DMS114 treated with DMSO at 0.1 percent for 48 hours (cell line): ENCODE measurements around the gene C1orf35.

Source experiments
- DNase-seq: peaks from one replicate; lab custom pipeline; 2025; ENCODE audit not compliant: unreplicated experiment; lab: John Stamatoyannopoulos, UW

Gene C1orf35

DNA sequence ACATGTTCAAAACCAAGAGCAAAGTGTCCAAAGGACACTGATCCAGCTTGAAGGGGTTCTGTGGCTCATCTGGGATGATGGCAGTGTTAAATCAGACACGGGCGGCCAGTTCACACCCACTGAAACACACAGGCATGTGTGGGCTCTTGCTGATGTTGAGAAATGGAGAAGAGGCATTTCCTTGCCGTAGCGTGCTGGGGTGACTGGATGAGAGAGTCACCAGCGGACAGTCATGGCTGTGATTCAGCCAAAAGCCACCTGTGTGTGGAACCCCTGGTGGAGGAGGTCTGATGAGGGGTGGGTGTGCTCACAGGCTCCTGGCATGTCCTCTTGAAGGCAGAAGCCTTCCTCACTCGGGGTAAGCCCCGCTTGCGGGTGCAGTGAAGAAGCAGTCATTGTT lies 7.2 kb downstream of the C1orf35 start:
- no peak for DNase-seq

DNA sequence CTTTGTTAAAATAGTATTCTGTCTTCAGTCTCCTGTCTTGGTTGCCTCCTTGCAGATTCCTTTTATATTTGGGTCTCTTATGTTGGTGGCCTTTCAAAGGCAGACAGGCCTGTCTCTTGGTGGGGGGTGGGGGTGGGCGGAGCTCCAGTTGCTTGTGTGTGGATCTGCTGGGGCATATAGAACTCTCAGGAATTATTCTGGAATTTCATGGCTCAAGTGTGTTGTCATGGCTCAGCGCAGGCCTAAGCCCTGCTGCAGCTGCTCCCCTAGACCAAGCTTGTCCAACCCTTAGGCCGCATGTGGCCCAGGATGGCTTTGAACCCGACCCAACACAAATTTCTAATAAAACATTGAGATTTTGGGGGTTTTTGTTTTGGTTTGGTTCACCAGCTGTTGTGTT lies 8.0 kb downstream of the C1orf35 start:
- DNase-seq, result no peak

DNA sequence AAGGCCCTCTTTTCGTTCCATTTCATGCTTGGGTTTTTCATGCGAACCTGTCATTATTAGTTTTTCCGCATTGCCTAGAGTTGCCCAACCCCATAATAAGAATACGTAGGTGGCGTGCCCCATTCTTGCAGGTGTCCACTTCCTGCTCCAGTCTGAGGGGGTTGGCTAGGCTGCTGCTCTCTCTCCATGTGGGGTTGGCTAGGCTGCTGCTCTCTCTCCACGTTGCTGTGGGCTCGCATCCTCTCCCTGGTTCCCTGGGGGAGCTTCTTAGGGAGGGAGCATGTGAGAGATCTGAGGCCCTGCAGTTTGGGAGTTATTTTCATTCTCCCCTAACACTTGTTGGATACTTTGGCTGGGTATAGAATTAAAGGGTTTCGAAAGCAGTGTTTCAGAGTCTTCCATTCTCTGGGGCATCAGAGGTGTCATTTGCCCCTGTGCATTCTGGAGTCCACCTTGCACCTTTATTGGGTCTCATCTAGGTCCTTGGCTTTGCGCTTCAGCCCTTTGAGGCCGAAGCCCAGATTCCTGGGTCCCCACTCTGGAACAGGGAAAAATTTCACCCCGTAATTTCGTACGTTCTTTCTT lies 8.6 kb downstream of the C1orf35 start:
- no peak for DNase-seq

DNA sequence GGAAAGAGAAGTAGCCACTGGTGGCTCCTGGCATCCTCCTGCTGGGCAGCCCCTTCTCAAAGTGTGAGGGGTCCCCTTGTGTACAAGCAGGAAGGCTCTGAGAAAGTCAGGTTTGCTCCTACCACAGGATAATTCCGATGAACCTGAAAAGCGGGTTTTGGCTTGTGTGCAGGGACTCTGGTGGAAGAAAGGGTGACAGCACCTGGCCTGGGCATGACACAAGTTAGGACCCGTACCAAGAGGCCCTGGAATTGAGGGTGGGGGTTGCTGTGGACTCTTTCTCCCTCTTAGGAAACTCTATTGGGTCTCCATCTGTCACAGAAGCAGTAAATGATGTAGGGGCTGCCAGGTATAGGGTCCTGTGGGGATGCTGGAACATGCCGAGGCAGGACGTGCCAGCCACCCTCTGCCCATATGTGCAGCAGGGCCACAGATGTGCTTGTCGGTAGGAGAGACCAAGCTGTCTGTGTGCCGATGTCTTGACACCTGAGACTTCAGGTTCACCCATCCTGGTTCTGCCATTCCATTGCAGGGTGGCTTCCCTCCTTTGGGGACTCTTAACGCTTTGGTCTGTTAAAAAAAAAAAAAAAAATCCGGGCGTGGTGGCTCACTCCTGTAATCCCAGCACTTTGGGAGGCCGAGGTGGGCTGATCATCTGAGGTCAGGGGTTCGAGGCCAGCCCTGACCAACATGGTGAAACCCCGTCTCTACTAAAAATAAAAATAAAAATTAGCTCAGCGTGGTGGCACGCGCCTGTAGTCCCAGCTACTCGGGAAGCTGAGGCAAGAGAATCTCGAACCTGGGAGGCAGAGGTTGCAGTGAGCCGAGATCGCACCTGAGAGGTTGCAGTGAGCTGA lies 9.8 kb downstream of the C1orf35 start:
- no peak for DNase-seq

DNA sequence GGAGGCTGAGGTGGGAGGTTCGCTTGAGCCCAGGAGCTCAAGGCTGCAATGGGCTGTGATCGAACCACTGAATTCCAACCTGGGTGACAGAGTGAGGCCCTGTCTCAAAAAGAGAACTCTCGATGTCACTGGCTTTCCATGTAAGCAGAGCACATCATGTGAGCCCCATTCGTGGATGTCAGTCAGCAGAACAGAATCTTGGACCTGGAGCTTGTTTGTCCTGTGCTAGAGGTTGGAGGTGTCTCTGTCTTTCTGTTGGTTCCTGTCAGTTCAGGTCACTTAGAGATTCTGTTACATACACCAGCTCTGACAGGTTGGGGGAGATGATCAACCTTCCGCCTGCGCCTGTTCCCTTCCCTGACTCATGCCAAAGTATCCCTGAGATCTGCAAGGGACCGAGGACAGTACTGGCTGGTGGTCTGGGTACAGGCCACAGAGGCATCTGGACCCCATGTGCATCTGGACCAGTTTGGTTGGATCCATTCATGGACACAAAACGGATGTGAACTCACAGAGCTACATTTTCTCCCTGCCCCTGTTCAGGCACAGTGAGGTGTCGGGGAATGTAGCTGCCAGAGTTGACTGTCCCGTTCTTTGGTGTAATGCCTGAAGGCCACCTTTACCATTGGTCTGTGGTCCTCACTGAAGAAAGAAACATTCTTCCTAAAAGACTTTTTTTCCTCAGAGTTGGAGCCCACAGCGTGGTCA lies 10.6 kb downstream of the C1orf35 start:
- no peak for DNase-seq

DNA sequence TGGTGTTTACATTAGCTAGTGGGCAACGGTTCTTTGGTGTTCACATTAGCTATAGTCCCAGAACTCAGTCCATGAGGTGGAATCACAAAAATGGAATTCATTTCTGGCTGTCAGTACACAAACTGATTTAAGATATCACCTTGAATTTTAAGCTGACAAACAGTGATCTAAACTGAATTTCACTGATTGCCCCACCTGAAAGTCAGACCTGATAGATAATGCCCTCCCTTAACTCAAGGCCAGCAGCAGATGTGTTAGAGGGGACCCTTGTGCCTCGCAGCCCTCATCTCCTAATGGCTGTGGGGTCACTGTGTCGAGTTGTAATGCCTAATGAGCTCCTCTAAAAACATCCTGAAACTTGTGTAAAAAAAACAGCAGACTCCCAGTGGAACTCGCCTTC lies 12.0 kb downstream of the C1orf35 start:
- no peak for DNase-seq

DNA sequence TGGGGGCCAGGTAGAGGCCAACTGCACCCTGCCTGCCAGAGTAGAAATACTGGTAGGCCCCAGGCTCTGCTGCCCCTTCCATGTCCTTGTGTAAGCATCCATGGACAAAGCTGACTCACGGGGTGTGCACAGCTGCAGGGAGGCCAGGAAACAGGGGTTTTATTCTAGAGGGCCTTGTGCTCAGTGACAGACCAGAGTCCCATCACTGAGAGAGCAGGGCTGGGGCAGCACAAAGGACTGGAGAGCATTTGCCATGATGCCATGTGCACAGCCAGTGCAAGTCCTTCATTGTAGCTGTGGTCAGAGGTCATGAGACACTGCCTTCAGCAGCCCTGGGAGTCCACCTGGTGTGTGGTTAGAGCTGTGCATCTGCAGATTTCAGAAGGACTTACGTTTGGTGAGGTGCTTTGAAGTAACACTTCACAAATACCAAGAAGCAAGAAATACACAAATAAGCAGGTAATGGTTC lies 12.5 kb downstream of the C1orf35 start:
- no peak for DNase-seq

DNA sequence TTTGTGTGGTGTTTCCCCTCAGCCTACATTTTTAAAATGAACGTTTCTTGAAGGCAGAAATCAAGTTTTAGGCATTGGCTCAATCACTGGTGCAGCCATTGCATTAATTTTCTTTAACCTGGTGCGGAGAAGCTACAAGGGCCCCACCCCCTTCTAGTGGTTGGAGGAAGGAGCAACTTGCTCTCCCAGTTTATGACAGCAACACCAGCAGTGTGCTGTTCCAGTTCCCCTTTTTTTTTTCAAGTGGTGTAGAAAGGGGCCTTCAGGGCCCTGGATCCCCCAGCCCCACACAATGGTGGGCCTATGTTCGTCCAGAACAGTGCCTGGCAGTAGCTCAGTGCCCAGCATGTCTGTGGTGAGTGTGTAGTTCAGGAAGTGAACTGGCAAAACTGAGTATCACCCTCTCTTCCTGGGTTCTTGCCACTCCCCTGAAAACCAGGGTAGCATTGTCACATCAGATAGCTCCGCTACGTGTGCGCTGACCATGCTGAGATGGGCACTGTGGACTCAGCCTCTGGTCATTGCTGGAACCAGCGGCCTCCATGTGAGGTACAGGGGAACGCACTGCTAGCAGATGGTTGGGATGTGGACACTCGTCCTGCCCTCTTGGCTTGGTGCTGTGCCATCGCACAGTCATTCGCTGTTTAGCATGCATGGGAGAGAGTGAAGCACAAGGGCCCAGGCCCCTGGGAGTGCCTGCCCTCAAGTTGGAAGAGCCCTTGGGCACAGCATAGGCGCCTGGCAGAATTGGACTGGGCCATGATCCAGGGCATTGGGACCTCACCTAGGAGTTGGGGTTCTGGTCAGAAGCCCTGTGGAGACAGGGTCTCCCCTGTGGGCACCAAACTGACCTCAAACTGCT lies 13.4 kb downstream of the C1orf35 start:
- no peak for DNase-seq

DNA sequence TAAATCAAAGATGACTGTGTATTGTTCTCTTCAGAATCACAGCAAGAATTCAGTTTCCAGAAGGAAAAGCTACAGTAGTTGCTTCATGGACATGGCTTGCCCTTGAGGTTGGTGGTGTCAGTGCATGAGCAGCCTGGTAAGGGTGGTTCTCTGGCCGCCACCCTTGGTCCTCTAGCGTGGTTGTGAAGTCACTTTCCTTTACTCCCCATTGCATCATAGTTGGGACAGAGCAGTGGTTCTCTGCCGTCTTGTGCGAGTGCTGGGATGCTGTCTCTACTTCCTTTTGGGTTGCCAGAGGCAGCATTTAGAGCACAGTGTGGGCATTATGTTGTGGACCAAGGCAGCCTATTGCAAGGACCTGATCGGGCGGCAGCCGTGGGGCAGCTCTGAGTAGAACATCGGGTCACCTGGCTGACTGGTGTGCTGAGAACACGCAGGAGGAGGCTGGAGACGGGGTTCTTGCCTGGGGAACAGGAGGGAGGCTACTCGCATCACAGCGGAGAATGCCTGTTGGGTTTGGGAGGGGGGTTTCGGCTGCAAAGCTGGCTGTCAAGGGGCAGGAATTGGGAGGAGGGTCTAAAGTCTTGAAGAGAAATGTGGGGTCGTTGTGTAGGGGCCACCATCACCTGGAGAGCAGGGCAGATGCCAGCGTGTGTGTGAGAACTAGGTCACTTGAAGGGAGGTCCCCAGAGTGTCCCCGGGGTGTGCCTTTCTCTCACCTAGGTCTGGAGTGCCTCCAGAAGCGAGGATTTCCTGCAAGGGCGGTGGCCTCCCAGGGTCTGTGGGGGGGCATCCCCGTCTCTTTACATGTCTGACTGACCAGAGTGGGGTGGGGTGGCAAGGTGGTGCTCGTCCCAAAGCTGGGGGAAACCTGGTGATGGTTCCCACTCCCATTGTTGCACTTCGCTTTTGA lies 14.3 kb downstream of the C1orf35 start:
- no peak for DNase-seq

DNA sequence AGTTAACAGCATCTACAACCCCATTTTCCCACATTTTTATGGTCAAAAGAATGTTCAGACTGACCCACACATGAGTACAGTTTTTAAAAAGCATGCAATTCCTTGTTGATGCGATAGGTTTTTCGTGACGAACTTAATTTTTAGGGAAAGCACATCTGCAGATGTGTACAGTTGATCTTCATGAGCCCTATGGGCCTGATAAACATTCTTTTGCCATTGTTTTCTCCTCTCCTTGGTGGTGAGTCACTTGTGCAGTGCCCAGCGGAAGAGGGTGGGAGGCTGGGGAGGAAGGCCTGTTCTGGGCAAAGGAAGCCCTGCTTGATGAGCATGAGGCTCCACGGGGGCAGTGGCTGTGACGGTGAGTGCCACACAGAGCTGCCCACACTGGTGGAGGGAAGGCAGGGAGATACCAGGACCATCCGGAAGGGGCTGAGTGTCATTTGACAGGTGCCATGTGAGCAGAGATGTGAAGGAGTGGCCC lies 15.3 kb downstream of the C1orf35 start:
- no peak for DNase-seq

DNA sequence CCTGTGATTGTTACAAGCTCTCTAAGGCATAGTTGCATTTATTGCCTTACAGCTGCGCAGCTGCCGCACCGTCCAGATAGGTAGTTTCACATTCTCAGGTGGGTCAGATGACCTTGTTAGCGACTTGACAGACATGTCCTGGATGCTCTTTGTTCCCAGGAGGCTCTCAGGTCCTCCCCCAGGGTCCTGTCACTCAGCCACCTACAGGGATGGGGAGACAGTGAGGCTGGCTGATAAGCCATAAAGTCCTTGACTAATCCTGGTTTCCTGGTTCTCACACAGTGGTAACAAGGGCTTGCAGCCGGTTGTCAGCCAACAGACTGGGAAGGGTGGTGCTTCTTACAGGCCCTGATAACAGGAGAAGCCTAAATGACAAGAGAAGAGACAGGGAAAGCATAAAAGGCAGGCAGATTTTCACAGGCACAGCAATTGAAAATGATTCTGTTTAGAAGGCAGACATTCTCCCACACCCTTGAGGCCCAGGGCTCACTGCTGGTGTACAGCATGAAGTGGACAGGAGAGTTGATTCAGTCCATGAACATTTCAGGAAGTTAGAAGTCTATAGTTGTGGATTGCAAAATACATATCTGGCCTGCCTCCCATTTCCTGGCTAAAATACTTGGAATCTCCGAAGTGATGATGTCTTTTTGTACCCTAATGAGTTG lies 17.7 kb downstream of the C1orf35 start:
- no peak for DNase-seq

DNA sequence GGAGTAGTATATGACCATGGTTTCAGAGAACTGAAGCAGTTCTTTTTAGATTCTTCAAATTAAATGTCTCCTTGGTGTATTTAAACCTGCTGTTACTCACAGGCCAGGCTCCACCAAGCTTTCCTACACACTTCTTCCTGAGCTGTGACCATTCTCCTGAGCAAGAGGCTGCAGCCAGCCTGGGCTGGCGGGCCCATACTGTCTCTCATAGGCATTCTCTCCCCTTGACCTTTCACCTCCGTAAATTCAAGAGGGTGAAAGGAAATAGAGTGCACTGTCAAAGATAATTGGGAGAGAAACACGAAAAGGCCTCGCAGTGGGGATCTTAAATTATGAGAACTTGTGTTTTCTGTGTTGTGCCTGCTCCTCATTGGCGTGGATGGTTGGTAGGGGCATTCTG lies 18.3 kb downstream of the C1orf35 start:
- DNase-seq, result no peak

DNA sequence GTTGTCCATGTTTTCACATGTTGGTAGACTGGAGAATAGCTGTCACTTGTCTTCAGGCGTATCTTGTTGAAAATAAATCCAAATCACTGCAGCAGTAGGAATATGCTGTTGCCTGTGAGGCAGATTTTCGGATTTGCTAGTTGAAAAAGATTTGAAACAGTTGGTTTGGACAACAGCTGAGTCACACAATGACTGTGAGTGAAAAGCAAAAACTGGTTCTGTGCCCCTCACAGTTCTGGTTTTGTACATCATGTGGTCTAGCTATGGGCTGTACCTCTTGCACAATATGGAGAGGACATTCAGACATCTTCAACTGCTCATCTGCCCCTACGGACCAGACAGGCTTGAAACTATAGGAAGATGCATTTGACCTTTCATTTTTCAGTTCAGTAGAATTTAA lies 18.8 kb downstream of the C1orf35 start:
- no peak for DNase-seq

DNA sequence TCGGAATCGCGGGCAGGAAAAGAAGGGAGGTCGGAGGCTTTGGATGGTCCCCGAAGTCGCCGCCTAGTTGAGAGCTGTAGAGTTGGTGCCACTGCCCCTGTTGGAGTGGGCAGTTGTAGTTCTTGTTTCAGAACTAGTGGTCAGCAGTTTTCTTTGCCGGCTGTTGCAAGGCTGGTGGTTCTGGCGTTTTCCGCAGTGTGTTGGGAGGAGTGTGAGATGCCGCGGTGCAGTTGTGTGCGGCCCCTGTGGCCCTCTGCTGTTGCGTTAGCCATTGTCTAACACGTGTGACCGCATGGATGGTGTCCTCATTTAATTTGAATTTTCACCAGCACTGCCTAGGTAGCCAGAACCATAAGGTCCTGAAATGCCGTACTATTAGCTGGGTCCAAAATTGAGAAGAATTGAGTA lies 19.2 kb downstream of the C1orf35 start:
- DNase-seq, result no peak

DNA sequence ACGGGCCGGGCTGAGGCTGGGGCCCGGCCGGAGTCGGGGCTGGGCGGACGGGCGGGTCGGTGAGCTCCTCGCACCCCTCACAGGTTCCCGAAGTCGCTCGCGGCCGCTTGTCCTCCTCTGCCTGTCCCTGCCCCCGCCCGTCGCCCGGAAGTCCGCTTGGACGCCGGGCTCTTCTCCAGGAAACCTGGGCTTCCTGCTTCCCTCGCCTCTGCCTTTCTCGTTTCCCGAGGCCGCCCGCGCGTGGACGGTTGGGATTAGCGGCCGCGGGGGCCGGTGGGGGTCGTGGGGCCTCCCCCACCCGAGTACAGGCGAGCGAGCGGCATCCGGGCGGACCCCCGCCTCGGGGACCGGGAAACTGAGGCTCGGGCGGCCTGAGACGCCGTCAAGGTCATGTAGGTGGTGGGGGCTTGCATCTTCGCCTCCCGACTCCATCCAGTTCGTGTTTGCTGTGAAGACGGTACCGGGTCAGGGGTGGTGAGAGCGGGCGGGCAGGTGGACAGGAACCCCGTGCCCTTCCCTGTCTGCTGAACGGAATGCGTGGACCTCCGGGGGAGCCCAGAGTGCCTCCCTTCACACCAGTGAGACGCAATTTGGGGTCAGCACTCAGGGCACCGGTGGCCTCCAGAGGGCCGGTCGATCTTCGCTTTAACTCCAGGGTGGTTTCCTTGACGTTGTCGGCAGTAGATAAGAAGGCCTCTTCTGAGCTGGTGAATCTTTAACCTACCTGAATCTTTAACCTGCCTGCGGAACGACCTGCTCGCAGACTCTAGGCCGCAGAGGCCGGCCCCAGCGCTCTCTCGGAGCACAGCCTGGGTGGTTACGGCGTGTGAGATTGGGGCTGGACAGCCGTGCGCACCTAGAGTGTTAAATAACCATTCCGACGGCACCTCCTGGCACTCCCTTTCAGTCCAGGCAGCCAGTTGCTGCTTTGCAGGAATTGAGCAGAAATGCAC lies 19.9 kb downstream of the C1orf35 start:
- no peak for DNase-seq

DNA sequence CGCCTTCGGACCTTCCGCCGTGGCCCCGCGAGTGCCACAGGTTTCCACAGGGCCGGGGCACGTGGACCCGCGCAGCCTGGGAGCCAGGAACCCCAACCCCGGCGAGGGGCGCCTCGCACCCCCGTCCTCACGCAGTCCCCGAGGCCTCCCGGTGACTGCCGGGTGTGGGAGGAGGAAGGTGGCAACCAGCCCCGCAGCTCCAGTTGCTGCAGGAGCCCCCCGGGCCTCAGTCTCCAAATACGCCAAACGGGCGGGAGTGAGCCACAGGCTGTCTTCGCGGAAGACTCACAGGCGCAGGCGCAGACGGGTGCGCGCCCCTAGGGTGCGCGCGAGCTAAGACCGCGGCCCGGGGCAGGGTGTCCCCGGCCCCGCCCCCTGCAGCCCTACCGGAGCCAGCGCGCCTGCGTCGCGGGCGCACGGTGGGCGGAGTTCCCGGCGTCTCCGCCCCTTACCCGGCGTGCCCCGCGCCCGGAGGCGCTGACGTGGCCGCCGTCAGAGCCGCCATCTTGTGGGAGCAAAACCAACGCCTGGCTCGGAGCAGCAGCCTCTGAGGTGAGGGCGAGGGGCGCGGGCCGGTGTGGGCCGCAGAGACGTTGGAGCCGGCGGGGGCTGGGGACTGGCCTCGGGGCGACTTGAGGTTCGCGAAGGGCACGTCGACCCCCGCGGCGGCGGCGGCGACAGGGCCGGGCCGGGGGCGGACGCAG lies 20.8 kb downstream of the C1orf35 start, which contains the start of gene ARF1:
ARF1 (plus strand) TSS at position 495 of the 704 bp plus-strand sequence. CDS start 14,407 bp downstream, outside the sequence.
- peak; percentile 73 for DNase-seq

DNA sequence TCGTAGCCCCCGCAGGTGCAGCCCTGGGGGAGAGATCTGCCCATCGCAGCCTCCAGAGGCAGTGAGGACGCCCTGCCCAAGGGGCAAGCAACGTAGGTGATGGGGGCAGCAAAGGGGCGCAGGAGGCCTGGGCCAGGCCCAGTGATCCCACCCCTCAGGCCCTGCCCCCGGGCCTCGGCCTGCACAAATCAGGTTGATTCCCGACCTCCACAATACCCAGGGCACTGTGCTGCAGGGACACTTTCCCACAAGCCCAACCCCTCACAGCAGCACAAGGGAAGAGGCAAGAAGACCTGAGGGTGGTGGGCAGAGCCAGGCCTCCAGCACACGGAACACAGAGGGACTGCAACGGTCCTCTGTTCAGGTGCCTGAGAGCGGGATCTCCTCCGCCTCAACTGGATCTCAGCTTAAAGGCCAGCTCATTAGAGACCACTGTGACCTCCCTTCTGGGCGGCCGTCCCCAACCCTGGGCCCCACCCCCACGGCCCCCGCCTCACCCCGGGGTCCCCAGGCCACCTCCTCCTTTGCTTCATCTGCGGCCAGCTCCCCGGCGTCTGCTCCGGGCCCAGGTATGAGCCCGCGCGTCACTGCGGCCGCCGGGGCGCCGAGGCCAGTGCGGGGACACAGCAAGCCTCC lies 21.4 kb downstream of the C1orf35 start:
- DNase-seq, result no peak
